ENCODE data around the gene ACBD3.
A peak's percentile ranks its signal among the peaks of the same experiment; 100 is the strongest.

Gene ACBD3

GRCh38 chr1:226107471-226108460, 78.8 kb downstream of the ACBD3 start:
- DNase-seq (ENCODE audit: low read depth), result no peak
- no peak overlapping the region for H3K4me3 ChIP-seq (ENCODE audit: low read length)
- TF ChIP-seq CTCF (conservative IDR thresholded peaks at IDR 0.05; ENCODE audit: low read depth, low read length), result no peak

- DNase-seq (ENCODE audit: low read depth), result no peak
- TF ChIP-seq CTCF (conservative IDR thresholded peaks at IDR 0.05; ENCODE audit: low read depth, low read length), result no peak
- no peak overlapping the region for H3K4me3 ChIP-seq (ENCODE audit: low read length)
These were observed 81.8 kb downstream of the ACBD3 start for GRCh38 chr1:226104671-226105121.

GRCh38 chr1:226100436-226101391, 85.8 kb downstream of the ACBD3 start:
- DNase-seq (ENCODE audit: low read depth), result peak; percentile 65
- peak overlapping the region; percentile 57 for H3K4me3 ChIP-seq (ENCODE audit: low read length)
- no peak for TF ChIP-seq CTCF (conservative IDR thresholded peaks at IDR 0.05; ENCODE audit: low read depth, low read length)

GRCh38 chr1:226098870-226099835, 87.4 kb downstream of the ACBD3 start:
- TF ChIP-seq CTCF (conservative IDR thresholded peaks at IDR 0.05; ENCODE audit: low read depth, low read length), result no peak
- no peak for DNase-seq (ENCODE audit: low read depth)
- H3K4me3 ChIP-seq (ENCODE audit: low read length), result no peak overlapping the region

GRCh38 chr1:226097866-226098625, 88.5 kb downstream of the ACBD3 start:
- no peak for DNase-seq (ENCODE audit: low read depth)
- H3K4me3 ChIP-seq (ENCODE audit: low read length), result no peak overlapping the region
- TF ChIP-seq CTCF (conservative IDR thresholded peaks at IDR 0.05; ENCODE audit: low read depth, low read length), result no peak

Measured in retinal pigment epithelial cell (primary cell).